Activated CD8-positive, alpha-beta memory T cell treated with anti-CD3 and anti-CD28 coated beads for 36 hours (primary cell): Measurements from ENCODE around the gene SPATA19. TPM values are rescaled to one million over a fixed set of nuclear protein-coding genes. Genes with fewer than 3 reads are reported as not detected.

Experiments used
- CTCF ChIA-PET: fragments of 350-600 bp; sonication (Branson Sonifier 250); formaldehyde crosslinking; loops from one replicate; lab custom pipeline; 2021; ENCODE audit warnings: antibody characterized with exemption; lab: Charles Lee
- POLR2A ChIA-PET: fragments of 350-600 bp; sonication (Branson Sonifier 250); formaldehyde crosslinking; loops from one replicate; lab custom pipeline; 2021; ENCODE audit warnings: antibody characterized with exemption; lab: Charles Lee
- total RNA-seq, 2 experiments: library from RNA; stranded (reverse); gene quantifications; one replicate each; pipeline ENCODE4 v1.2.3, GENCODE V29; 2021

Gene SPATA19
- total RNA-seq, 2 experiments from 2014 or later, result not detected

DNA sequence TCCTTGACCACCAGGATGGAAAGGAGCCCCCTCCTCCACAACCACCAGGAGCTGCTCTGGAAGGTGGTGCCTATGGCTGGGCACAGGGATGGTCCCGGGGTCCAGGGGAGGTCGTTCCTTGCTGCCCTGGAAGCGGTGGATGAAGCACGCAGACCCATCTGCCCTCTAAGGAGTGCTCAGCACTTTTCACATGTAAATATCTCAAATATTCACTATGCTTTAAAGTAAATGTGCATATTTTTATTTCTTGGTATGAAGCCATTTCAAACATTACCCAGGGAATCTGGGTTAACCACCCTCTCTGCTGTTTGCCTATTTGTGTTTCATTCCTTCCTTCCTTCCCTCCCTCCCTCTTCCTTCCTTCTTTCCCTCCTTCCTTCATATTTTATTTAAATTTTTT is 21.7 kb downstream of the SPATA19 start:
- ChIA-PET POLR2A (no interaction called here), CTCF (no interaction called here)

DNA sequence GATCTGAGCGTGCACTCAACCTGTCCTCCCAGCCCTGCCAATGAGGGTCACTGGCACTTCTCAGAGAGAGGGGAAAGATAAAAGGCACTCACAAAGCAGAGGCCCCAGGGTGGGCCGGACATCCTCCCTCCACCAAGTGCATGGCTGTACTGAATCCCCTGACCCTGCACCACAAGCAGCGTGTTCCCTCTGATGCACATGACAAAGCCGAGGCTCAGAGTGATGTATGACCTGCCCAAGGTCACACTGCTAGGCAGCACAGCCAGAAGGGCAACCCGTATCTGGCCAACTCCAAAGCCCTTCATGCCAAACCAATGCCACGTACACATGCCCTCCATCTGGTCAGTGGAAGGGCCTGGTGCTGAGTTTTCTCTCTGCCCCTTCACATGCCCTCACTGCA is 22.1 kb downstream of the SPATA19 start:
- ChIA-PET POLR2A (no interaction called here), CTCF (no interaction called here)

DNA sequence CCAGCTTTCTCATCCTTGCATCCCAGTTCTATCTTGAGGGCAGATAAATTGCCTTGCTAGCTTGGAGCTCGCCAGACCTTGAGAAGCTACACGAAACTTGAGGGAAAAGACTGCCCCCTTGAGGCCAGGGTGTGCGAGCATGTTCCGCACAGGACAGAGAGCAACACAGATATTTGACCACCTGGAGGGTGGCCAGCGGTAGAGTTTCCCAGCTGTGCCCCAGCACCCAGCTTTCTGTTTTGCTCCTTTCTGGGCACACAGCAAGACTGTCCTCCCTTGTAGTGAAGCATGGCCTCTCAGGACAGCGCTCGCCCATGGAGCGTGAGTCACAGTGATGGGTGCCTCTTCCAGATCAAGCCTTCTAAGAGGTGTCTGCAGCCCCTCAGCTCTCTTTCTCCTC is 23.5 kb downstream of the SPATA19 start:
- ChIA-PET CTCF (interaction anchor here (0.9 kb wide), 1 partner anchor 14 kb away, joined by 7 read pairs; no protein-coding TSS in a partner anchor), POLR2A (no interaction called here)

GRCh38 chr11:133819746-133820315 is 25.5 kb downstream of the SPATA19 start:
- ChIA-PET POLR2A (no interaction called here), CTCF (no interaction called here)

- ChIA-PET CTCF (no interaction called here), POLR2A (no interaction called here)
These were observed 26.2 kb downstream of the SPATA19 start for GRCh38 chr11:133819114-133819513.

- CTCF ChIA-PET, result no interaction called here
- POLR2A ChIA-PET, result no interaction called here
These were observed 27.0 kb downstream of the SPATA19 start for GRCh38 chr11:133818302-133818701.

DNA sequence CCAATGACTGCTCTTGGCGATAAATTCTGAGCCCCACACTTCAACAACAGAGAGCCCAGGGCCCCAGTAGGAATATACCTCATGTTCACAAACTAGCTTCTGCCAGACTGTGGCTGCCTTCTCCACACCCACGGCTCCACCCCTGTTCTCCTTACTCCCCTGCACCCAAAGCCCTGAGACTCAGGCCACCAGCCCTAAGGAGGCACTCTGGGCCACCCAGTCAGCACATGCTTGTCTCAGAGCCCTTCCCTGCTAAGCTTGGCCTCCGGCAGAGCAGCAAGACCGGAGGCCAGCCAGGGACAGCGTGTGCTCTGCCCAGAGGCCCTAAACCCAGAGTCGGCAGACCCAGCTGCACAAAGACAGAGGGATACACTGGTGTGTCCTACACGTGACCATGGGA is 27.9 kb downstream of the SPATA19 start:
- ChIA-PET CTCF (no interaction called here), POLR2A (no interaction called here)

DNA sequence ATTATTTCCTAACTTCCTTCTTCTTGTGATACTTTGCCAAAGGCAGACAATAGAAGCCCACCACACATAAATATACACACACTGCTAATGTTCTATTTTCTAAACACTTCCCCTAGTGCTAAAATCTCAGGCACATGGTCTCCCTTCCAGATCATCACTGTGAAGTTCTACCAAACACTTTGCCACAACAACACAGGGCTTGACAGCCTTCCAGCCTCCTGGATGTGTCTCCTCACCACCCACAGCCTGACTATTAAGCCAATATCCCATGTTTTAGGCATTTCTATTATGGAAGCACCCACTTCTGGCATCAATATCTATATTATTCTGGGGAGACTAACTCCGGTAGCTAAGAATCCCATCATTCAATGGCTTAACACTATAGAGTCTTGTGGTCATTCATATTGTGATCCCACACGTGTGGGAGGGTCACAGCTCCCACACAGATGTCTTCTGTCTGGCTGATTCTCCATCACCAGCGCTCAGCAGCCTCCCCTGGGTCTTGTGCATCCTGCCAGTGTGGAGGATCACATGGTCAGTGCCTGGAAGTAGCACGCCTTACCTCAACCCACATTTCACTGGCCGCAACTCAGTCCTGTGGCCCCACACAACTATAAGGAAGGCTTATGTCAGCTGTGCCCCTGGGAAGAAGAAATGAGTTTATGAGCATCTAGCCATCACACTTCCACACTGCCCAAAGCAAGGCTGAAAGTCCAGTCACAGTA is 29.0 kb downstream of the SPATA19 start:
- POLR2A ChIA-PET, result no interaction called here
- CTCF ChIA-PET, result no interaction called here

DNA sequence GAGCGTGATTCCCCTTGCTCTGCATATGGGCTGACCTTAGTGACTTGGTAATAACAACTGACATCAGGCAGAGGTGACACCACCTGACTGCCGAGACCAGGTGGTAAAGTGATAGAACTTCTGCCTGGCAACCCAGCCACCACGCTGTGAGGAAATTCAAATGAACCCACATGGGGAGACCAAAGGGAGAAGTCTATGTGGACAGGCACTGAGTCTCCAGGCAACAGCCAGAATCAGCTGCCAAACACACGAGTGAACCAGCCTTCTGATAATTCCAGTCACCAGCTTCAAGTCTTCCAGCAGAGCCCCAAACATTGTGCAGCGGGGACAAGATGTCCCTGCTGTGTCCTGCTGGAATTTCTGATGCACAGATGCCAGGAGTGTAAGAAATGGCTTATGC is 29.7 kb downstream of the SPATA19 start:
- POLR2A ChIA-PET, result no interaction called here
- CTCF ChIA-PET, result no interaction called here

- ChIA-PET CTCF (no interaction called here), POLR2A (no interaction called here)
These were observed 30.7 kb downstream of the SPATA19 start for GRCh38 chr11:133814588-133815100.

GRCh38 chr11:133811850-133812685 is 33.2 kb downstream of the SPATA19 start:
- CTCF ChIA-PET, result no interaction called here
- POLR2A ChIA-PET, result no interaction called here

- POLR2A ChIA-PET, result no interaction called here
- CTCF ChIA-PET, result no interaction called here
These were observed 34.5 kb downstream of the SPATA19 start for GRCh38 chr11:133810766-133811165.

- ChIA-PET POLR2A (no interaction called here), CTCF (no interaction called here)
These were observed 35.5 kb downstream of the SPATA19 start for GRCh38 chr11:133809569-133810491.

GRCh38 chr11:133808393-133809140 is 36.7 kb downstream of the SPATA19 start:
- POLR2A ChIA-PET, result no interaction called here
- CTCF ChIA-PET, result no interaction called here

GRCh38 chr11:133803026-133803425 is 42.3 kb downstream of the SPATA19 start:
- CTCF ChIA-PET, result no interaction called here
- POLR2A ChIA-PET, result no interaction called here

DNA sequence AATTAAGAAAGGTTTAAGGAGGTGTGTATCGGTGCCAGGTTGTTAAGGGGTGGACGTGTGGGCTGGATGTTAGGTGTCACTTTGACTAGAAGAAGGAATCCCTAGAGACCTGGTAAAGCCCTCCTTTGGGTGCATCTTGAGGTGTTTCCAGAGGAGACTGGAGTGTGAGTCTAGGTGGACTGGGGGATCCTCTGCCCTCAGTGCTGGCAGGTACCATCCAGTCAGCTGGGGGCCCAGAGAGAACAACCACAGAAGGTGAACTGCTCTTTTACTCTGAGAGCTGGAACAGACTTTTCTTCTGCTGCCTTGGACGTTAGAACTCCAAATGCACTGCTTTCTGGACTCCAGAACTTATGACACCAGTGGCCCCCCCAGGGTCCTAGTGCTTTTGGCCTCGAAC is 44.0 kb downstream of the SPATA19 start:
- CTCF ChIA-PET, result no interaction called here
- POLR2A ChIA-PET, result no interaction called here

DNA sequence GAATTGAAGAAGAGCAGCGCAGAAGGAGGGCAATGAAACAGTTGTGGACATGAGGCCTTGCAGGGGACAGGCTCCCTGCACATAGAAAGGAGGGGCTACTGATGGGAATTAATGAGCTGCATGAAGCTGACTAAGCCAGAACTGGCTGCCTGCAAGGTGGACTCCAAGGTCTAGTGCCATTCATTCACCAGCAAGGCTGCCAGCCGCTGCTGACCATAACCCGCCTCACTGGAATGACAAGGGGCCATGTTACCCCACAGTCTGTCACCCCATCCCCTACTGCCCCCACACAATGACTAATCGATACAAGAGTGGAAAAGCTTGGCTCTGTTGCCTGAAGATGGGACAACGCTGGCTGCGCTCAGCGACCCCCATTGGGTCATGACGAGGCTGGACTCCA is 44.6 kb downstream of the SPATA19 start:
- ChIA-PET POLR2A (no interaction called here), CTCF (no interaction called here)

DNA sequence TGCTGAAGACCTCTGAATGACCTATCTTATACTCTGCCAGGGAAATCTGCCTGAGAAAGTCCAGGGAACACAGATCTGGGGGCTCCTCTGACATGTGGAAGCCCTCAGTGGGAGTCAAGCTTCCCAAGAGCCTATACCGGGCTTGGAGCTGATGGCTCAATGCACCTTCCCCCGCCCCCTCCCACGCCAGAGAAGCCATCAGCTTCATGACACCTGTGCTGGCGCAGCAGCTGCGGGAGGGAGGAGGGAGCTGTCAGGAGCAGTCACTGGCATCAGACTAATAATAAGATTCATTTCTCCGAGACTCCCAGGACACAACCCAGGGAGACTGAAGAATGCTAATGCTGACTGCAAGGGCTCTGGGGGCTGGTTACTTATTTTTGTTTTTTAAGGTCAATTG is 47.8 kb downstream of the SPATA19 start:
- POLR2A ChIA-PET, result no interaction called here
- CTCF ChIA-PET, result no interaction called here
